Prostate gland (tissue), 2 donors: Measurements from ENCODE around the gene MDFI.

Experiments
- CTCF ChIP-seq, 4 experiments: fragments of 200-600 bp in 2 of 4; fragments of 450-650 bp in 2 of 4; sonication (generic) in 2 of 4; IDR thresholded peaks; 1 replicate in 3 of 4; 2 replicates in 1 of 4; pipeline ENCODE4 v1.5.1; 2016 to 2019; ENCODE audit warnings: antibody characterized with exemption in 4 of 4, mild to moderate bottlenecking in 2 of 4, moderate library complexity in 2 of 4
- POLR2AphosphoS5 ChIP-seq: sonication (generic); formaldehyde crosslinking; IDR thresholded peaks from one replicate; pipeline ENCODE4 v1.6.1; 2017; ENCODE audit warnings: antibody characterized with exemption

- no peak for TF ChIP-seq CTCF (IDR thresholded peaks at IDR 0.05)
- TF ChIP-seq POLR2AphosphoS5: no peak
Measured at GRCh38 chr6:41689171-41690008, 51.1 kb downstream of the MDFI start.
